ENCODE measurements around the gene PPFIA3. TPM values are rescaled to one million over a fixed set of nuclear protein-coding genes. Genes with fewer than 3 reads are reported as not detected.
"Not testable (repeated sequence)": the region's sequence is repeated elsewhere in the genome, so short reads cannot be mapped to it uniquely, and the experiment has no call there.

The PPFIA3 gene
- total RNA-seq, 4 donors from 2014 or later: 10.9 to 20.9 (median 13.8) TPM

DNA sequence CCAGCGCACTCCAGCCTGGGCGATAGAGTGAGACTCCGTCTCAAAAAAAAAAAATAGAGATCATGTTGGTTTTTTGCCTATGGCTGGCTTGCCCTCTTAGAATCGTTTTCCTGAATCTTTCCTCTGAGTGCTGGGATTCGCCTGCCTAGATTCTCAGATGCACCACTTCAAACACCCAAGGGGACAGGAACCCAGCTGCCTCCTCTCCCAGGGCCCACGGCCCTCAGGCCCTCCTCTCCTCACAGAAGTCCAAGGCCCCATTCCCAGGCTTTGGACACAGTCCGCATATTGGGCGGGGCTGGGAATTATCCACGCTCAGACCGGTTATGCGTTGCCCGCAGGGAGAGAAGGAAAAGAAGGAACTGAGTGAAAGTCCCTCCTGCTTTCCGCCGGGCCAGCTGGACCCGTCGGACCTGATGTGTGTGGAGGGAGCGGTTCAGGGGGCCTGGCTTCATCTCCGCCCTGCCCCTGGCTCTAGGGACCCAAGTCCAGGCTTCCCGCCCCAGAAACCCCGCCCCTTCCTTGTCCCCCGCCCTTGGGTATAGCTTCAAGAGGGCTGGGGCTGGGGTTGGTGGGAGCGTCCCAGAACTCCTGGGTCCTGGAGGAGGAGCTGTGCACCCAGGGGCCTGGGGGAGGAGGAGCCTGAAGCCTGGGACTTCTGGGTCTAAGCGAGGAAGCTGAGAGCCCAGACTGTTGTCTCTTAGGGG is 5.8 kb downstream of the PPFIA3 start:
- Histone ChIP-seq H3K27me3 (peaks cover 0 to 2% (median 0%) of the 10 kb centered on the region in 4 donors), H3K36me3 (peaks cover 0 to 6% (median 0%) of the 10 kb centered on the region in 3 donors), H3K9me3 (no peaks in the 10 kb centered on the region), H3K4me1 (peaks cover 7 to 56% (median 24%) of the 10 kb centered on the region in 3 donors), H3K27ac (peak overlapping the region in 3 of 4 donors; percentile 72 to 83 (median 80)), H3K4me3 (peak overlapping the region in 3 of 4 donors; percentile 12 to 15 (median 13))
- 54 to 56% methylated on average over 6 to 16 of the region's 23 CpGs for WGBS, 2 donors
- no peak for TF ChIP-seq CTCF (IDR thresholded peaks at IDR 0.05)
- TF ChIP-seq POLR2A (IDR thresholded peaks at IDR 0.05): no peak
- intact Hi-C loops (cut with DNase I): no loop called here
- DNase-seq: no peak

DNA sequence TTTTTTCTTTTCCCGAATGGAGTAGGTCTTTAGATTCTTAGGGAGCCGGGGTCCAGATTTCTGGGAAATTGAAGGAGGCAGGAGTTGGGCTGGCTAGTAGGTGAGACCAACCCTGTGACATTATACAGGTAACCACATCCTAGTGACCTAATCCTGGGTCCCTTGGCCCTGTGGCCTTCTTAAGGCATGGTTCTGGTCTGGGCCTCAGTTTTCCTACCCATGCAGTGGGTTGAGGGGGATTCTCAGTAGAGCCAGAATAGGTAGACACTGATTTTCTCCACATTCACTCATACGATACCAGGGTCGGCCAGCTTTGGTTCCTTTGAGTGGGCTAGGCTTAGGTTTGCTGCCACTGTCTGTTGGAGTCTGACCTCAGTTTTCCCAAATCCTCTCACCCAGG is 7.2 kb downstream of the PPFIA3 start:
- intact Hi-C loops (cut with DNase I): no loop called here
- peaks cover 5 to 45% (median 22%) of the 10 kb centered on the region in 3 donors for H3K4me1 ChIP-seq

DNA sequence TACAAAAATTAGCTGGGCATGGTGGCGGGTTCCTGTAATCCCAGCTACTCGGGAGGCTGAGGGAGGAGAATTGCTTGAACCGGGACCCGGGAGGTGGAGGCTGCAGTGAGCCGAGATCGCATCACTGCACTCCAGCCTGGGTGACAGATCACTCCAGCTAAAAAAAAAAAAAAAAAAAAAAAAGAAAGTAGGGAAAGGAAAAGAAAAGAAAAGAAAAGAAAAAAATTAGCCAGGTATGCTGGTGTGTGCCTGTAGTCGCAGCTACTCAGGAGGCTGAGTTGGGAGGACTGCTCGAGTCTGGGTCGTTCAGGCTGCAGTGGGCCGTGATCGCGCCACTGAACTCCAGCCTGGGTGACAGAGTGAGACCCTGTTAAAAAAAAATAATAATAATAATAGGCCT is 7.9 kb downstream of the PPFIA3 start:
- Histone ChIP-seq H3K36me3 (peaks cover 0 to 10% (median 0%) of the 10 kb centered on the region in 3 donors), H3K4me1 (peaks cover 5 to 45% (median 22%) of the 10 kb centered on the region in 3 donors), H3K27ac (peak overlapping the region in 2 of 4 donors; percentile 81 to 84), H3K4me3 (peak overlapping the region in 1 of 4 donors; percentile 32)
- DNase-seq; intact Hi-C loops (cut with DNase I); H3K9me3 ChIP-seq; H3K27me3 ChIP-seq: not testable (repeated sequence)
- 96 to 97% methylated on average over 7 to 10 of the region's 12 CpGs for WGBS, 2 donors

More for the DNA sequence above, 7.2 kb downstream of the PPFIA3 start:
- DNase-seq: no peak
- TF ChIP-seq CTCF (IDR thresholded peaks at IDR 0.05): no peak
- no peak for TF ChIP-seq POLR2A (IDR thresholded peaks at IDR 0.05)
- H3K9me3 ChIP-seq: no peaks in the 10 kb centered on the region
- no peaks in the 10 kb centered on the region for H3K27me3 ChIP-seq
- WGBS, 2 donors: 92% methylated on average over 3 of the region's 4 CpGs; no CpG with 5 or more reads in 1 of the 2 donors
- H3K27ac ChIP-seq: no peak overlapping the region
- peaks cover 0 to 10% (median 0%) of the 10 kb centered on the region in 3 donors for H3K36me3 ChIP-seq
- H3K4me3 ChIP-seq: no peak overlapping the region

GRCh38 chr19:49127674-49128544 is 8.6 kb downstream of the PPFIA3 start:
- H3K27ac ChIP-seq: peak overlapping the region; percentile 62 to 84 (median 81)
- H3K4me3 ChIP-seq: peak overlapping the region in 3 of 4 donors; percentile 27 to 58 (median 32)
- intact Hi-C loops (cut with DNase I): no loop called here
- peaks cover 5 to 50% (median 22%) of the 10 kb centered on the region in 3 donors for H3K4me1 ChIP-seq
- TF ChIP-seq CTCF (IDR thresholded peaks at IDR 0.05): peak in 4 of 6 experiments; percentile 23 to 45 (median 34)
- TF ChIP-seq POLR2A (IDR thresholded peaks at IDR 0.05): peak in 1 of 4 donors; percentile 38
- H3K27me3 ChIP-seq: no peaks in the 10 kb centered on the region
- no peaks in the 10 kb centered on the region for H3K9me3 ChIP-seq
- peak; percentile 70 for DNase-seq
- peaks cover 0 to 10% (median 0%) of the 10 kb centered on the region in 3 donors for H3K36me3 ChIP-seq
- 12 to 17% methylated on average over 8 to 19 of the region's 63 CpGs for WGBS, 2 donors

GRCh38 chr19:49128545-49129237 is 9.3 kb downstream of the PPFIA3 start:
- peak overlapping the region in 3 of 4 donors; percentile 63 to 84 (median 81) for H3K27ac ChIP-seq
- H3K36me3 ChIP-seq: peaks cover 0 to 10% (median 0%) of the 10 kb centered on the region in 3 donors
- TF ChIP-seq CTCF (IDR thresholded peaks at IDR 0.05) (no peak), POLR2A (IDR thresholded peaks at IDR 0.05) (no peak)
- H3K4me1 ChIP-seq: peaks cover 5 to 57% (median 22%) of the 10 kb centered on the region in 3 donors
- intact Hi-C loops (cut with DNase I): no loop called here
- H3K27me3 ChIP-seq: no peaks in the 10 kb centered on the region
- H3K4me3 ChIP-seq: peak overlapping the region in 3 of 4 donors; percentile 27 to 58 (median 32)
- WGBS, 2 donors: 57 to 60% methylated on average over 13 to 14 of the region's 15 CpGs
- H3K9me3 ChIP-seq: no peaks in the 10 kb centered on the region
- no peak for DNase-seq

All from esophagus squamous epithelium (tissue), 5 donors.